ENCODE results near the gene CNN1. TPM values are rescaled to one million over a fixed set of nuclear protein-coding genes. Genes with fewer than 3 reads are reported as not detected.

Gene CNN1
- total and polyA plus RNA-seq, 9 of the 15 experiments (the other 6 are each of a cell fraction or from before 2014, with no cell fraction given), result 0.23 to 10.6 (median 5.2) TPM

DNA sequence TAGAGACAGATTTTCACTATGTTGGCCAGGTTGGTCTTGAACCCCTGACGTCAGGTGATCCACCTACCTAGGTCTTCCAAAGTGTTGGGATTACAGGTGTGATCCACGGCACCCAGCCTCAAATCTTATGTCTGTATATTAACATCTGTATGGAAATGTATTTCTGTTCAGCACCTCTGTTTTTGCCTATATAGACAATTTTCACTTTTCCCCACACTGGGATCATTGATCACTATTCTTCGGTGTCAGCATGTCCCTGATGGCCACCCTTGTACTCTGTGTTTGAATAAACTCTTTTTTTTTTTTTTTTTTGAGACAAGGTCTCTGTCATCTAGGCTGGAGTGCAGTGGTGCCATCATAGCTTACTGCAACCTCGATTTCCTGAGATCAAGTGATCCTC lies 55.4 kb downstream of the CNN1 start:
- ChIA-PET CTCF (ENCODE audit: low intra/inter-chr PET ratio) (no interaction called here), POLR2A (no interaction called here)
- Histone ChIP-seq H3K27ac (ENCODE audit: extremely low read depth, low read depth, low read length) (no peak overlapping the region), H2AFZ (ENCODE audit: low read depth, low read length) (no peak overlapping the region), H3K4me3 (no peak overlapping the region), H4K20me1 (replicated peaks; ENCODE audit: control insufficient read depth, insufficient read depth, low read length) (no peaks in the 10 kb centered on the region), H3K79me2 (ENCODE audit: control insufficient read depth, insufficient read depth, low read length) (peaks cover 19% of the 10 kb centered on the region), H3K36me3 (ENCODE audit: control insufficient read depth, insufficient read depth, low read length) (peaks cover 8% of the 10 kb centered on the region; the same call in 2 of the 3 replicates), H3K4me2 (ENCODE audit: insufficient read depth, low read length) (no peak overlapping the region), H3K9ac (ENCODE audit: insufficient read depth in 1 of 2, low read depth in 2 of 2, low read length in 2 of 2) (no peak overlapping the region), H3K9me1 (ENCODE audit: control insufficient read depth, insufficient read depth, low read length) (no peaks in the 10 kb centered on the region), H3K27me3 (ENCODE audit: control insufficient read depth in 2 of 2, insufficient read depth in 2 of 2, low read length in 2 of 2) (no peaks in the 10 kb centered on the region), H3K4me1 (replicated peaks in 1 of 2; ENCODE audit: control insufficient read depth in 2 of 2, insufficient read depth in 2 of 2, low read length in 2 of 2) (peaks cover 7 to 10% of the 10 kb centered on the region in 2 experiments), H3K9me3 (replicated peaks; ENCODE audit: control insufficient read depth, insufficient read depth, low read depth, low read length) (peaks cover 2% of the 10 kb centered on the region; the same call in 1 of the 2 replicates)
- BruUV-seq (replicated peaks), result no TSS peak
- WGBS (ENCODE audit: insufficient coverage, low coverage, missing lambda C conversion rate), result 74% methylated on average over 4 of the region's 4 CpGs
- FAIRE-seq, result no peak
- no peak for DNase-seq (ENCODE audit: extremely low read depth in 1 of 4, low spot score in 3 of 4)
- in situ Hi-C loops (cut with MboI), result no loop called here
- intact Hi-C loops (cut with micrococcal nuclease), result no loop called here
- no peak for ATAC-seq
- TF ChIP-seq C11orf30 (IDR thresholded peaks at IDR 0.05; ENCODE audit: low read depth), result peak; percentile 47; the same call in 1 of the 2 replicates
- TF ChIP-seq ZNF197 (CRISPR knock-in tag; IDR thresholded peaks at IDR 0.05; ENCODE audit: low read depth), result no peak
- TF ChIP-seq KDM1A (IDR thresholded peaks at IDR 0.05), result no peak
- no peak for TF ChIP-seq TBL1XR1 (IDR thresholded peaks at IDR 0.05; ENCODE audit: low read length in 2 of 2)
- no peak for TF ChIP-seq NONO (IDR thresholded peaks at IDR 0.05; ENCODE audit: low read depth in 2 of 2, low read length in 1 of 2)
- TF ChIP-seq ZSCAN32 (CRISPR knock-in tag; IDR thresholded peaks at IDR 0.05), result no peak
- TF ChIP-seq XRCC5 (IDR thresholded peaks at IDR 0.05; ENCODE audit: low read depth, low read length), result no peak
- TF ChIP-seq, protein P1, sequence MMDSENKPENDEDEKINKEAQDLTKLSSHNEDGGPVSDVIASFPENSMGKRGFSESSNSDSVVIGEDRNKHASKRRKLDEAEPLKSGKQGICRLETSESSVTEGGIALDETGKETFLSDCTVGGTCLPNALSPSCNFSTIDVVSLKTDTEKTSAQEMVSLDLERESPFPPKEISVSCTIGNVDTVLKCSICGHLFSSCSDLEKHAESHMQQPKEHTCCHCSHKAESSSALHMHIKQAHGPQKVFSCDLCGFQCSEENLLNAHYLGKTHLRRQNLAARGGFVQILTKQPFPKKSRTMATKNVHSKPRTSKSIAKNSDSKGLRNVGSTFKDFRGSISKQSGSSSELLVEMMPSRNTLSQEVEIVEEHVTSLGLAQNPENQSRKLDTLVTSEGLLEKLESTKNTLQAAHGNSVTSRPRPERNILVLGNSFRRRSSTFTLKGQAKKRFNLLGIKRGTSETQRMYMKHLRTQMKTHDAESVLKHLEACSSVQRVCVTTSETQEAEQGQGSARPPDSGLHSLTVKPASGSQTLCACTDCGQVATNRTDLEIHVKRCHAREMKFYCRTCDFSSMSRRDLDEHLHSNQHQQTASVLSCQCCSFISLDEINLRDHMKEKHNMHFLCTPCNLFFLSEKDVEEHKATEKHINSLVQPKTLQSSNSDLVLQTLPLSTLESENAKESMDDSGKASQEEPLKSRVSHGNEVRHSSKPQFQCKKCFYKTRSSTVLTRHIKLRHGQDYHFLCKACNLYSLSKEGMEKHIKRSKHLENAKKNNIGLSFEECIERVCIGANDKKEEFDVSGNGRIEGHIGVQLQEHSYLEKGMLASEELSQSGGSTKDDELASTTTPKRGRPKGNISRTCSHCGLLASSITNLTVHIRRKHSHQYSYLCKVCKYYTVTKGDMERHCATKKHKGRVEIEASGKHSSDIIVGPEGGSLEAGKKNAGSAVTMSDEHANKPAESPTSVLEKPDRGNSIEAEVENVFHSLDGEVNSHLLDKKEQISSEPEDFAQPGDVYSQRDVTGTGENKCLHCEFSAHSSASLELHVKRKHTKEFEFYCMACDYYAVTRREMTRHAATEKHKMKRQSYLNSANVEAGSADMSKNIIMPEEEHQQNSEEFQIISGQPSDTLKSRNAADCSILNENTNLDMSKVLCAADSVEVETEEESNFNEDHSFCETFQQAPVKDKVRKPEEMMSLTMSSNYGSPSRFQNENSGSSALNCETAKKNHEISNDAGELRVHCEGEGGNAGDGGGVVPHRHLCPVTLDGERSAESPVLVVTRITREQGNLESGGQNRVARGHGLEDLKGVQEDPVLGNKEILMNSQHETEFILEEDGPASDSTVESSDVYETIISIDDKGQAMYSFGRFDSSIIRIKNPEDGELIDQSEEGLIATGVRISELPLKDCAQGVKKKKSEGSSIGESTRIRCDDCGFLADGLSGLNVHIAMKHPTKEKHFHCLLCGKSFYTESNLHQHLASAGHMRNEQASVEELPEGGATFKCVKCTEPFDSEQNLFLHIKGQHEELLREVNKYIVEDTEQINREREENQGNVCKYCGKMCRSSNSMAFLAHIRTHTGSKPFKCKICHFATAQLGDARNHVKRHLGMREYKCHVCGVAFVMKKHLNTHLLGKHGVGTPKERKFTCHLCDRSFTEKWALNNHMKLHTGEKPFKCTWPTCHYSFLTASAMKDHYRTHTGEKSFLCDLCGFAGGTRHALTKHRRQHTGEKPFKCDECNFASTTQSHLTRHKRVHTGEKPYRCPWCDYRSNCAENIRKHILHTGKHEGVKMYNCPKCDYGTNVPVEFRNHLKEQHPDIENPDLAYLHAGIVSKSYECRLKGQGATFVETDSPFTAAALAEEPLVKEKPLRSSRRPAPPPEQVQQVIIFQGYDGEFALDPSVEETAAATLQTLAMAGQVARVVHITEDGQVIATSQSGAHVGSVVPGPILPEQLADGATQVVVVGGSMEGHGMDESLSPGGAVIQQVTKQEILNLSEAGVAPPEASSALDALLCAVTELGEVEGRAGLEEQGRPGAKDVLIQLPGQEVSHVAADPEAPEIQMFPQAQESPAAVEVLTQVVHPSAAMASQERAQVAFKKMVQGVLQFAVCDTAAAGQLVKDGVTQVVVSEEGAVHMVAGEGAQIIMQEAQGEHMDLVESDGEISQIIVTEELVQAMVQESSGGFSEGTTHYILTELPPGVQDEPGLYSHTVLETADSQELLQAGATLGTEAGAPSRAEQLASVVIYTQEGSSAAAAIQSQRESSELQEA (IDR thresholded peaks at IDR 0.05; ENCODE audit: low read depth), result no peak
- TF ChIP-seq ZNF316 (IDR thresholded peaks at IDR 0.05), result peak; percentile 51
- TF ChIP-seq ZC3H8 (IDR thresholded peaks at IDR 0.05), result no peak
- TF ChIP-seq RBM25 (IDR thresholded peaks at IDR 0.05; ENCODE audit: low read depth, low read length, severe bottlenecking), result no peak
- no peak for TF ChIP-seq ESRRB (CRISPR knock-in tag; IDR thresholded peaks at IDR 0.05; ENCODE audit: borderline replicate concordance)
- TF ChIP-seq, protein P2, sequence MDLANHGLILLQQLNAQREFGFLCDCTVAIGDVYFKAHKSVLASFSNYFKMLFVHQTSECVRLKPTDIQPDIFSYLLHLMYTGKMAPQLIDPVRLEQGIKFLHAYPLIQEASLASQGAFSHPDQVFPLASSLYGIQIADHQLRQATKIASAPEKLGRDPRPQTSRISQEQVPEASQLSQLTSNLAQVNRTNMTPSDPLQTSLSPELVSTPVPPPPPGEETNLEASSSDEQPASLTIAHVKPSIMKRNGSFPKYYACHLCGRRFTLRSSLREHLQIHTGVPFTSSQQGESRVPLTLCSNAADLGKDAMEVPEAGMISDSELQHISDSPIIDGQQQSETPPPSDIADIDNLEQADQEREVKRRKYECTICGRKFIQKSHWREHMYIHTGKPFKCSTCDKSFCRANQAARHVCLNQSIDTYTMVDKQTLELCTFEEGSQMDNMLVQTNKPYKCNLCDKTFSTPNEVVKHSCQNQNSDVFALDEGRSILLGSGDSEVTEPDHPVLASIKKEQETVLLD (IDR thresholded peaks at IDR 0.05), result no peak
- TF ChIP-seq, protein P3, sequence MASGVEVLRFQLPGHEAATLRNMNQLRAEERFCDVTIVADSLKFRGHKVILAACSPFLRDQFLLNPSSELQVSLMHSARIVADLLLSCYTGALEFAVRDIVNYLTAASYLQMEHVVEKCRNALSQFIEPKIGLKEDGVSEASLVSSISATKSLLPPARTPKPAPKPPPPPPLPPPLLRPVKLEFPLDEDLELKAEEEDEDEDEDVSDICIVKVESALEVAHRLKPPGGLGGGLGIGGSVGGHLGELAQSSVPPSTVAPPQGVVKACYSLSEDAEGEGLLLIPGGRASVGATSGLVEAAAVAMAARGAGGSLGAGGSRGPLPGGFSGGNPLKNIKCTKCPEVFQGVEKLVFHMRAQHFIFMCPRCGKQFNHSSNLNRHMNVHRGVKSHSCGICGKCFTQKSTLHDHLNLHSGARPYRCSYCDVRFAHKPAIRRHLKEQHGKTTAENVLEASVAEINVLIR (CRISPR knock-in tag; IDR thresholded peaks at IDR 0.05), result no peak
